K562 (cell line): ENCODE results near the gene AJAP1. TPM values are rescaled to one million over a fixed set of nuclear protein-coding genes. Genes with fewer than 3 reads are reported as not detected.

ENCODE experiments used
- CBX2 ChIP-seq: fragments of 200-600 bp; sonication (generic); IDR thresholded peaks from one replicate; pipeline ENCODE4 v1.6.1; 2012; ENCODE audit warnings: mild to moderate bottlenecking, low read length, inconsistent platforms; ENCODE audit not compliant: insufficient read depth, poor library complexity, severe bottlenecking
- ETS2 ChIP-seq: IDR thresholded peaks from 2 replicates; pipeline ENCODE4 v1.6.1; 2016; ENCODE audit warnings: borderline replicate concordance, missing genetic modification characterization, mild to moderate bottlenecking, moderate library complexity, missing compliant biosample characterization; ENCODE audit not compliant: poor library complexity, severe bottlenecking
- FIP1L1 ChIP-seq: fragments of 200-400 bp; formaldehyde crosslinking; IDR thresholded peaks from 2 replicates; pipeline ENCODE4 v1.6.1; 2018; ENCODE audit warnings: mild to moderate bottlenecking, low read depth, low read length; ENCODE audit not compliant: poor library complexity, severe bottlenecking
- HNRNPK ChIP-seq: fragments of 200-400 bp; formaldehyde crosslinking; IDR thresholded peaks from one replicate; pipeline ENCODE4 v1.6.1; 2018; ENCODE audit warnings: mild to moderate bottlenecking, low read depth, low read length; ENCODE audit not compliant: poor library complexity, severe bottlenecking
- ILK ChIP-seq: fragments of 450-650 bp; IDR thresholded peaks from 2 replicates; pipeline ENCODE4 v1.6.1; 2016; ENCODE audit warnings: missing genetic modification characterization, low read depth, mild to moderate bottlenecking, missing compliant biosample characterization, moderate library complexity, borderline replicate concordance
- KLF16 ChIP-seq: IDR thresholded peaks from 2 replicates; pipeline ENCODE4 v1.6.1; 2016; ENCODE audit warnings: antibody characterized with exemption
- SOX6 ChIP-seq: fragments of 450-650 bp; IDR thresholded peaks from 2 replicates; pipeline ENCODE4 v1.6.1; 2014; ENCODE audit warnings: mild to moderate bottlenecking
- TAL1 ChIP-seq: fragments of 450-650 bp; IDR thresholded peaks from 2 replicates; pipeline ENCODE4 v1.6.1; 2016; ENCODE audit warnings: mild to moderate bottlenecking
- ZKSCAN1 ChIP-seq: fragments of 150-350 bp; IDR thresholded peaks from 2 replicates; pipeline ENCODE4 v1.6.1; 2016; ENCODE audit warnings: low read depth, low read length
- polyA plus RNA-seq, 8 experiments: library from polyadenylated mRNA; depleted of rRNA in 4 of 8; stranded (reverse) in 5 of 8; unstranded in 3 of 8; fragments of >200 nt; fragmentation: Nextera tagmentation in 2 of 8; fragmentation: Illumina TruSeq in 1 of 8; extraction: Ambion mirVana in 2 of 8; extraction: Trizol in 1 of 8; gene quantifications; 2 replicates each; pipeline versions ENCODE4 v1.2.1 to v1.2.3, GENCODE V29; 2011 to 2014; ENCODE audit warnings: inconsistent platforms in 1 of 8, missing spikeins in 1 of 8
- total RNA-seq, 7 experiments: library from RNA; depleted of rRNA in 6 of 7; stranded (reverse); fragments of >200 nt in 6 of 7; fragmentation: Illumina TruSeq in 2 of 7; extraction: Trizol in 2 of 7; gene quantifications; 2 replicates each; pipeline versions ENCODE4 v1.2.1 to v1.2.3, GENCODE V29; 2011 to 2021; ENCODE audit warnings: low replicate concordance in 1 of 7
- TF ChIP-seq, protein P1 (sequence below): sonication (generic); formaldehyde crosslinking; IDR thresholded peaks from 2 replicates; pipeline ENCODE4 v1.8.1; 2023; ENCODE audit warnings: missing genetic modification reagents, mild to moderate bottlenecking, borderline replicate concordance
- TF ChIP-seq, protein P2 (sequence below), 2 experiments: fragments of 450-650 bp in 1 of 2; sonication (generic) in 1 of 2; formaldehyde crosslinking in 1 of 2; IDR thresholded peaks in 1 of 2; conservative IDR thresholded peaks in 1 of 2; 2 replicates each; pipeline versions ENCODE4 v1.6.1 to v1.8.1; 2016 to 2023; ENCODE audit warnings: mild to moderate bottlenecking in 2 of 2, moderate library complexity in 2 of 2, inconsistent platforms in 1 of 2, missing genetic modification reagents in 1 of 2
- TF ChIP-seq, protein P3 (sequence below): sonication (generic); formaldehyde crosslinking; IDR thresholded peaks from 2 replicates; pipeline ENCODE4 v1.8.1; 2023; ENCODE audit warnings: mild to moderate bottlenecking, missing genetic modification reagents
- TF ChIP-seq, protein P4 (sequence below): sonication (generic); formaldehyde crosslinking; IDR thresholded peaks from 2 replicates; pipeline ENCODE4 v1.8.1; 2022; ENCODE audit warnings: missing genetic modification reagents
- TF ChIP-seq, protein P5 (sequence below): fragments of 200-400 bp; formaldehyde crosslinking; IDR thresholded peaks from 2 replicates; pipeline ENCODE4 v1.6.1; 2017; ENCODE audit warnings: mild to moderate bottlenecking, low read depth, low read length, moderate library complexity

AJAP1 gene
- total and polyA plus RNA-seq, 9 of the 15 experiments (the other 6 are each of a cell fraction or from before 2014, with no cell fraction given) = not detected

DNA sequence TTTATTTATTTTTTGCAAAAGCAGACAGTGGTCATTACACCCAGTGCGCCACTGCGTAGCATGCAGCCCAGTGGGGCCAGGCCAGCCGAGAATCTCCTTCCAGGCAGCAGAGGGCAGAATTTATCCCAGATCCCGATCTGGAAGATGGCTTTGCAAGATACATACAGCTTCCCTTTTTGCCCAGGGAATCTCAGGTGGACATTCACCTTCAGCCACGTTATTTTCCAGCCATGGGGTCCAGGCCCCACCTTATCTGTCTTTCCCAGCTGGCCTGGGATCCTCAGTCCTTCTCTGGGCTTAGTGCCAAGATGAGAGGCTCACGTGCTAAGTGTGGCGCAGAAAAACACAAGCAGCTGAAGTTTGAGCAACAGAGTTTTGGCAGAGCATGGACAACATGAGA is 123.6 kb downstream of the AJAP1 start (continued):
- TF ChIP-seq, protein P1, sequence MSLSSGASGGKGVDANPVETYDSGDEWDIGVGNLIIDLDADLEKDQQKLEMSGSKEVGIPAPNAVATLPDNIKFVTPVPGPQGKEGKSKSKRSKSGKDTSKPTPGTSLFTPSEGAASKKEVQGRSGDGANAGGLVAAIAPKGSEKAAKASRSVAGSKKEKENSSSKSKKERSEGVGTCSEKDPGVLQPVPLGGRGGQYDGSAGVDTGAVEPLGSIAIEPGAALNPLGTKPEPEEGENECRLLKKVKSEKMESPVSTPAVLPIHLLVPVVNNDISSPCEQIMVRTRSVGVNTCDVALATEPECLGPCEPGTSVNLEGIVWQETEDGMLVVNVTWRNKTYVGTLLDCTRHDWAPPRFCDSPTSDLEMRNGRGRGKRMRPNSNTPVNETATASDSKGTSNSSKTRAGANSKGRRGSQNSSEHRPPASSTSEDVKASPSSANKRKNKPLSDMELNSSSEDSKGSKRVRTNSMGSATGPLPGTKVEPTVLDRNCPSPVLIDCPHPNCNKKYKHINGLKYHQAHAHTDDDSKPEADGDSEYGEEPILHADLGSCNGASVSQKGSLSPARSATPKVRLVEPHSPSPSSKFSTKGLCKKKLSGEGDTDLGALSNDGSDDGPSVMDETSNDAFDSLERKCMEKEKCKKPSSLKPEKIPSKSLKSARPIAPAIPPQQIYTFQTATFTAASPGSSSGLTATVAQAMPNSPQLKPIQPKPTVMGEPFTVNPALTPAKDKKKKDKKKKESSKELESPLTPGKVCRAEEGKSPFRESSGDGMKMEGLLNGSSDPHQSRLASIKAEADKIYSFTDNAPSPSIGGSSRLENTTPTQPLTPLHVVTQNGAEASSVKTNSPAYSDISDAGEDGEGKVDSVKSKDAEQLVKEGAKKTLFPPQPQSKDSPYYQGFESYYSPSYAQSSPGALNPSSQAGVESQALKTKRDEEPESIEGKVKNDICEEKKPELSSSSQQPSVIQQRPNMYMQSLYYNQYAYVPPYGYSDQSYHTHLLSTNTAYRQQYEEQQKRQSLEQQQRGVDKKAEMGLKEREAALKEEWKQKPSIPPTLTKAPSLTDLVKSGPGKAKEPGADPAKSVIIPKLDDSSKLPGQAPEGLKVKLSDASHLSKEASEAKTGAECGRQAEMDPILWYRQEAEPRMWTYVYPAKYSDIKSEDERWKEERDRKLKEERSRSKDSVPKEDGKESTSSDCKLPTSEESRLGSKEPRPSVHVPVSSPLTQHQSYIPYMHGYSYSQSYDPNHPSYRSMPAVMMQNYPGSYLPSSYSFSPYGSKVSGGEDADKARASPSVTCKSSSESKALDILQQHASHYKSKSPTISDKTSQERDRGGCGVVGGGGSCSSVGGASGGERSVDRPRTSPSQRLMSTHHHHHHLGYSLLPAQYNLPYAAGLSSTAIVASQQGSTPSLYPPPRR (CRISPR knock-in tag) = no peak
- TF ChIP-seq FIP1L1 (no peak), CBX2 (no peak), ETS2 (tag) (no peak), HNRNPK (no peak), TAL1 (peak; percentile 81), SOX6 (peak; percentile 56; the same call in 1 of the 2 replicates), ZKSCAN1 (no peak), KLF16 (no peak), ILK (tag) (no peak)
- TF ChIP-seq, protein P2, sequence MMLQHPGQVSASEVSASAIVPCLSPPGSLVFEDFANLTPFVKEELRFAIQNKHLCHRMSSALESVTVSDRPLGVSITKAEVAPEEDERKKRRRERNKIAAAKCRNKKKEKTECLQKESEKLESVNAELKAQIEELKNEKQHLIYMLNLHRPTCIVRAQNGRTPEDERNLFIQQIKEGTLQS (IDR thresholded peaks at IDR 0.05) = no peak
- TF ChIP-seq, protein P2 (CRISPR knock-in tag; conservative IDR thresholded peaks at IDR 0.05) = no peak
- TF ChIP-seq, protein P3, sequence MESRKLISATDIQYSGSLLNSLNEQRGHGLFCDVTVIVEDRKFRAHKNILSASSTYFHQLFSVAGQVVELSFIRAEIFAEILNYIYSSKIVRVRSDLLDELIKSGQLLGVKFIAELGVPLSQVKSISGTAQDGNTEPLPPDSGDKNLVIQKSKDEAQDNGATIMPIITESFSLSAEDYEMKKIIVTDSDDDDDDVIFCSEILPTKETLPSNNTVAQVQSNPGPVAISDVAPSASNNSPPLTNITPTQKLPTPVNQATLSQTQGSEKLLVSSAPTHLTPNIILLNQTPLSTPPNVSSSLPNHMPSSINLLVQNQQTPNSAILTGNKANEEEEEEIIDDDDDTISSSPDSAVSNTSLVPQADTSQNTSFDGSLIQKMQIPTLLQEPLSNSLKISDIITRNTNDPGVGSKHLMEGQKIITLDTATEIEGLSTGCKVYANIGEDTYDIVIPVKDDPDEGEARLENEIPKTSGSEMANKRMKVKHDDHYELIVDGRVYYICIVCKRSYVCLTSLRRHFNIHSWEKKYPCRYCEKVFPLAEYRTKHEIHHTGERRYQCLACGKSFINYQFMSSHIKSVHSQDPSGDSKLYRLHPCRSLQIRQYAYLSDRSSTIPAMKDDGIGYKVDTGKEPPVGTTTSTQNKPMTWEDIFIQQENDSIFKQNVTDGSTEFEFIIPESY (CRISPR knock-in tag) = no peak
- TF ChIP-seq, protein P4, sequence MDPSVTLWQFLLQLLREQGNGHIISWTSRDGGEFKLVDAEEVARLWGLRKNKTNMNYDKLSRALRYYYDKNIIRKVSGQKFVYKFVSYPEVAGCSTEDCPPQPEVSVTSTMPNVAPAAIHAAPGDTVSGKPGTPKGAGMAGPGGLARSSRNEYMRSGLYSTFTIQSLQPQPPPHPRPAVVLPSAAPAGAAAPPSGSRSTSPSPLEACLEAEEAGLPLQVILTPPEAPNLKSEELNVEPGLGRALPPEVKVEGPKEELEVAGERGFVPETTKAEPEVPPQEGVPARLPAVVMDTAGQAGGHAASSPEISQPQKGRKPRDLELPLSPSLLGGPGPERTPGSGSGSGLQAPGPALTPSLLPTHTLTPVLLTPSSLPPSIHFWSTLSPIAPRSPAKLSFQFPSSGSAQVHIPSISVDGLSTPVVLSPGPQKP (CRISPR knock-in tag) = no peak
- TF ChIP-seq, protein P5, sequence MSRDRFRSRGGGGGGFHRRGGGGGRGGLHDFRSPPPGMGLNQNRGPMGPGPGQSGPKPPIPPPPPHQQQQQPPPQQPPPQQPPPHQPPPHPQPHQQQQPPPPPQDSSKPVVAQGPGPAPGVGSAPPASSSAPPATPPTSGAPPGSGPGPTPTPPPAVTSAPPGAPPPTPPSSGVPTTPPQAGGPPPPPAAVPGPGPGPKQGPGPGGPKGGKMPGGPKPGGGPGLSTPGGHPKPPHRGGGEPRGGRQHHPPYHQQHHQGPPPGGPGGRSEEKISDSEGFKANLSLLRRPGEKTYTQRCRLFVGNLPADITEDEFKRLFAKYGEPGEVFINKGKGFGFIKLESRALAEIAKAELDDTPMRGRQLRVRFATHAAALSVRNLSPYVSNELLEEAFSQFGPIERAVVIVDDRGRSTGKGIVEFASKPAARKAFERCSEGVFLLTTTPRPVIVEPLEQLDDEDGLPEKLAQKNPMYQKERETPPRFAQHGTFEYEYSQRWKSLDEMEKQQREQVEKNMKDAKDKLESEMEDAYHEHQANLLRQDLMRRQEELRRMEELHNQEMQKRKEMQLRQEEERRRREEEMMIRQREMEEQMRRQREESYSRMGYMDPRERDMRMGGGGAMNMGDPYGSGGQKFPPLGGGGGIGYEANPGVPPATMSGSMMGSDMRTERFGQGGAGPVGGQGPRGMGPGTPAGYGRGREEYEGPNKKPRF = no peak
